Activated CD8-positive, alpha-beta memory T cell treated with anti-CD3 and anti-CD28 coated beads, Interleukin-2, amount 10 ng/mL, durations not matched to agents 7 days and 5 days (primary cell): ENCODE data around the gene CACNA1C. TPM values are rescaled to one million over a fixed set of nuclear protein-coding genes. Genes with fewer than 3 reads are reported as not detected.

Experiments
- ATAC-seq: fragments of 150-1000 bp; cut with Tn5 transposase; one replicate; pipeline ENCODE4 v1.10.0; 2021; ENCODE audit warnings: moderate library complexity
- CTCF ChIA-PET: fragments of 350-600 bp; sonication (Branson Sonifier 250); formaldehyde crosslinking; loops from one replicate; lab custom pipeline; 2021; ENCODE audit warnings: antibody characterized with exemption; lab: Charles Lee
- DNase-seq: peaks from one replicate; pipeline ENCODE4 v3.0.0-alpha.2; 2020
- H3K27ac Mint-ChIP-seq: one replicate; pipeline ENCODE4 v1.8.0; 2021; ENCODE audit warnings: mild to moderate bottlenecking, mixed read lengths
- H3K27me3 Mint-ChIP-seq: one replicate; pipeline ENCODE4 v1.8.0; 2021; ENCODE audit warnings: mixed read lengths
- H3K36me3 Mint-ChIP-seq: one replicate; pipeline ENCODE4 v1.8.0; 2021; ENCODE audit warnings: mild to moderate bottlenecking, mixed read lengths
- H3K4me1 Mint-ChIP-seq: one replicate; pipeline ENCODE4 v1.8.0; 2021; ENCODE audit warnings: mixed read lengths
- H3K4me3 Mint-ChIP-seq: one replicate; pipeline ENCODE4 v1.8.0; 2021; ENCODE audit warnings: mild to moderate bottlenecking, moderate library complexity, mixed read lengths
- H3K9me3 Mint-ChIP-seq: one replicate; pipeline ENCODE4 v1.8.0; 2022; ENCODE audit warnings: low read depth, mixed read lengths
- total RNA-seq, 2 experiments: library from RNA; stranded (reverse); gene quantifications; one replicate each; pipeline ENCODE4 v1.2.3, GENCODE V29; 2021

The CACNA1C gene
- total RNA-seq, 2 experiments from 2014 or later: 0.14 to 0.26 TPM

GRCh38 chr12:2627076-2627834, 574.5 kb downstream of the CACNA1C start:
- Mint-ChIP-seq H3K36me3 (no peaks in the 10 kb centered on the region), H3K27me3 (peaks cover 47% of the 10 kb centered on the region), H3K9me3 (no peaks in the 10 kb centered on the region), H3K4me3 (no peak overlapping the region), H3K4me1 (no peaks in the 10 kb centered on the region), H3K27ac (no peak overlapping the region)
- no peak for ATAC-seq
- DNase-seq: no peak
- CTCF ChIA-PET: interaction anchor here (1.2 kb wide), 1 partner anchor 593 kb away, joined by 3 read pairs; no protein-coding TSS in a partner anchor

- ATAC-seq: peak; percentile 23
- H3K27me3 Mint-ChIP-seq: peaks cover 48% of the 10 kb centered on the region
These were observed 575.0 kb downstream of the CACNA1C start for GRCh38 chr12:2627835-2628191.

GRCh38 chr12:2628401-2628800, 575.6 kb downstream of the CACNA1C start:
- ATAC-seq (no peak), DNase-seq (no peak)
- CTCF ChIA-PET: no interaction called here
- H3K36me3 Mint-ChIP-seq: no peaks in the 10 kb centered on the region
- H3K27me3 Mint-ChIP-seq: peaks cover 47% of the 10 kb centered on the region
- no peak overlapping the region for H3K4me3 Mint-ChIP-seq
- no peaks in the 10 kb centered on the region for H3K4me1 Mint-ChIP-seq
- no peaks in the 10 kb centered on the region for H3K9me3 Mint-ChIP-seq
- H3K27ac Mint-ChIP-seq: no peak overlapping the region

More at GRCh38 chr12:2627835-2628191, 575.0 kb downstream of the CACNA1C start:
- CTCF ChIA-PET: no interaction called here
- H3K4me1 Mint-ChIP-seq: no peaks in the 10 kb centered on the region
- H3K4me3 Mint-ChIP-seq: no peak overlapping the region
- DNase-seq: no peak
- no peak overlapping the region for H3K27ac Mint-ChIP-seq
- H3K36me3 Mint-ChIP-seq: no peaks in the 10 kb centered on the region
- H3K9me3 Mint-ChIP-seq: no peaks in the 10 kb centered on the region

GRCh38 chr12:2629051-2629450, 576.3 kb downstream of the CACNA1C start:
- H3K27me3 Mint-ChIP-seq: peaks cover 45% of the 10 kb centered on the region
- ATAC-seq (no peak), DNase-seq (no peak)
- H3K4me1 Mint-ChIP-seq: no peaks in the 10 kb centered on the region
- no peak overlapping the region for H3K4me3 Mint-ChIP-seq
- H3K9me3 Mint-ChIP-seq: no peaks in the 10 kb centered on the region
- no peaks in the 10 kb centered on the region for H3K36me3 Mint-ChIP-seq
- H3K27ac Mint-ChIP-seq: no peak overlapping the region
- CTCF ChIA-PET: no interaction called here

- H3K27me3 Mint-ChIP-seq: peaks cover 53% of the 10 kb centered on the region
- no peak overlapping the region for H3K4me3 Mint-ChIP-seq
- no peaks in the 10 kb centered on the region for H3K9me3 Mint-ChIP-seq
- CTCF ChIA-PET: no interaction called here
- no peak for DNase-seq
- no peak for ATAC-seq
- no peak overlapping the region for H3K27ac Mint-ChIP-seq
- no peaks in the 10 kb centered on the region for H3K36me3 Mint-ChIP-seq
- no peaks in the 10 kb centered on the region for H3K4me1 Mint-ChIP-seq
These were observed 579.0 kb downstream of the CACNA1C start for GRCh38 chr12:2631653-2632350.

GRCh38 chr12:2633176-2633824, 580.5 kb downstream of the CACNA1C start:
- Mint-ChIP-seq H3K27ac (no peak overlapping the region), H3K9me3 (no peaks in the 10 kb centered on the region), H3K27me3 (peaks cover 50% of the 10 kb centered on the region), H3K36me3 (no peaks in the 10 kb centered on the region), H3K4me1 (no peaks in the 10 kb centered on the region), H3K4me3 (no peak overlapping the region)
- CTCF ChIA-PET: no interaction called here
- ATAC-seq (no peak), DNase-seq (no peak)

GRCh38 chr12:2633825-2634200, 581.0 kb downstream of the CACNA1C start:
- DNase-seq (no peak), ATAC-seq (no peak)
- Mint-ChIP-seq H3K9me3 (no peaks in the 10 kb centered on the region), H3K27ac (no peak overlapping the region), H3K4me3 (no peak overlapping the region), H3K4me1 (no peaks in the 10 kb centered on the region), H3K27me3 (peaks cover 46% of the 10 kb centered on the region), H3K36me3 (no peaks in the 10 kb centered on the region)
- CTCF ChIA-PET: no interaction called here

GRCh38 chr12:2634471-2634870, 581.7 kb downstream of the CACNA1C start:
- no peaks in the 10 kb centered on the region for H3K36me3 Mint-ChIP-seq
- no peak overlapping the region for H3K27ac Mint-ChIP-seq
- DNase-seq (no peak), ATAC-seq (no peak)
- no peak overlapping the region for H3K4me3 Mint-ChIP-seq
- CTCF ChIA-PET: no interaction called here
- H3K4me1 Mint-ChIP-seq: no peaks in the 10 kb centered on the region
- H3K9me3 Mint-ChIP-seq: no peaks in the 10 kb centered on the region
- peaks cover 40% of the 10 kb centered on the region for H3K27me3 Mint-ChIP-seq

GRCh38 chr12:2636741-2637340, 584.1 kb downstream of the CACNA1C start:
- CTCF ChIA-PET: no interaction called here
- no peak for DNase-seq
- no peak for ATAC-seq
- Mint-ChIP-seq H3K4me3 (no peak overlapping the region), H3K27ac (no peak overlapping the region), H3K4me1 (peaks cover 6% of the 10 kb centered on the region), H3K36me3 (no peaks in the 10 kb centered on the region), H3K27me3 (peaks cover 32% of the 10 kb centered on the region), H3K9me3 (no peaks in the 10 kb centered on the region)

- H3K36me3 Mint-ChIP-seq: no peaks in the 10 kb centered on the region
- H3K27me3 Mint-ChIP-seq: peaks cover 32% of the 10 kb centered on the region
- H3K27ac Mint-ChIP-seq: no peak overlapping the region
- H3K4me1 Mint-ChIP-seq: peaks cover 11% of the 10 kb centered on the region
- H3K4me3 Mint-ChIP-seq: no peak overlapping the region
- CTCF ChIA-PET: no interaction called here
- ATAC-seq (no peak), DNase-seq (no peak)
- H3K9me3 Mint-ChIP-seq: no peaks in the 10 kb centered on the region
These were observed 584.6 kb downstream of the CACNA1C start for GRCh38 chr12:2637371-2637770.

- Mint-ChIP-seq H3K4me1 (peaks cover 16% of the 10 kb centered on the region), H3K4me3 (no peak overlapping the region), H3K27ac (no peak overlapping the region), H3K27me3 (peaks cover 34% of the 10 kb centered on the region), H3K9me3 (no peaks in the 10 kb centered on the region), H3K36me3 (no peaks in the 10 kb centered on the region)
- CTCF ChIA-PET: no interaction called here
- DNase-seq (no peak), ATAC-seq (no peak)
These were observed 585.7 kb downstream of the CACNA1C start for GRCh38 chr12:2638273-2639019.

- no peaks in the 10 kb centered on the region for H3K9me3 Mint-ChIP-seq
- no peak overlapping the region for H3K27ac Mint-ChIP-seq
- CTCF ChIA-PET: no interaction called here
- H3K4me3 Mint-ChIP-seq: no peak overlapping the region
- DNase-seq (no peak), ATAC-seq (no peak)
- H3K4me1 Mint-ChIP-seq: peaks cover 16% of the 10 kb centered on the region
- peaks cover 37% of the 10 kb centered on the region for H3K27me3 Mint-ChIP-seq
- H3K36me3 Mint-ChIP-seq: no peaks in the 10 kb centered on the region
These were observed 586.2 kb downstream of the CACNA1C start for GRCh38 chr12:2639020-2639298.

- Mint-ChIP-seq H3K9me3 (no peaks in the 10 kb centered on the region), H3K27me3 (peaks cover 39% of the 10 kb centered on the region), H3K36me3 (no peaks in the 10 kb centered on the region), H3K4me3 (no peak overlapping the region), H3K4me1 (peaks cover 16% of the 10 kb centered on the region), H3K27ac (no peak overlapping the region)
- ATAC-seq (no peak), DNase-seq (no peak)
- CTCF ChIA-PET: no interaction called here
These were observed 587.5 kb downstream of the CACNA1C start for GRCh38 chr12:2640281-2640680.
